ENCODE results near the gene SCNN1A. TPM values are rescaled to one million over a fixed set of nuclear protein-coding genes. Genes with fewer than 3 reads are reported as not detected.

SCNN1A gene
- total RNA-seq, 1 experiment from 2014 or later: 118 TPM

Other genes starting within 250 kb of the SCNN1A start
- gene CD9, start 175.2 kb downstream of the SCNN1A start, total RNA-seq (2021; ENCODE audit: unreplicated experiment): 182 TPM
- gene PLEKHG6, start 64.9 kb downstream of the SCNN1A start, total RNA-seq (2021; ENCODE audit: unreplicated experiment): 27.4 TPM
- gene TNFRSF1A, start 33.5 kb downstream of the SCNN1A start, total RNA-seq (2021; ENCODE audit: unreplicated experiment): 129 TPM
- 128 TPM for gene LTBR, start 8.6 kb upstream of the SCNN1A start, total RNA-seq (2021; ENCODE audit: unreplicated experiment)
- gene CD27, start 69.4 kb upstream of the SCNN1A start, total RNA-seq (2021; ENCODE audit: unreplicated experiment): 0.25 TPM
- 0.54 TPM for gene TAPBPL, start 76.5 kb upstream of the SCNN1A start, total RNA-seq (2021; ENCODE audit: unreplicated experiment)
- gene VAMP1, start 95.1 kb upstream of the SCNN1A start, total RNA-seq (2021; ENCODE audit: unreplicated experiment): 12.1 TPM
- 265 TPM for gene MRPL51, start 117.7 kb upstream of the SCNN1A start, total RNA-seq (2021; ENCODE audit: unreplicated experiment)
- 177 TPM for gene NCAPD2, start 118.5 kb upstream of the SCNN1A start, total RNA-seq (2021; ENCODE audit: unreplicated experiment)
- 5,901 TPM for gene GAPDH, start 159.0 kb upstream of the SCNN1A start, total RNA-seq (2021; ENCODE audit: unreplicated experiment)
- 0.34 TPM for gene IFFO1, start 180.5 kb upstream of the SCNN1A start, total RNA-seq (2021; ENCODE audit: unreplicated experiment)
- gene NOP2, start 192.7 kb upstream of the SCNN1A start, total RNA-seq (2021; ENCODE audit: unreplicated experiment): 108 TPM
- gene CHD4, start 231.8 kb upstream of the SCNN1A start, total RNA-seq (2021; ENCODE audit: unreplicated experiment): 342 TPM